Testis (tissue), 2 donors: ENCODE results near the gene IGSF21.

Experiments
- CTCF ChIP-seq, 3 experiments: fragments of 450-650 bp in 2 of 3; fragments of 200-600 bp in 1 of 3; sonication (generic) in 1 of 3; IDR thresholded peaks; one replicate each; pipeline ENCODE4 v1.5.1; 2016 to 2019; ENCODE audit warnings: antibody characterized with exemption in 3 of 3, mild to moderate bottlenecking in 2 of 3, moderate library complexity in 1 of 3
- POLR2A ChIP-seq: fragments of 450-650 bp; IDR thresholded peaks from one replicate; pipeline ENCODE4 v1.6.1; 2017; ENCODE audit warnings: antibody characterized with exemption, mild to moderate bottlenecking, moderate library complexity

- TF ChIP-seq CTCF (IDR thresholded peaks at IDR 0.05): no peak
- no peak for TF ChIP-seq POLR2A
These were observed 245.9 kb downstream of the IGSF21 start for GRCh38 chr1:18353528-18353927.
